GM19463 (cell line): ENCODE measurements around the gene FGGY.

ENCODE experiments used
- ATAC-seq: cut with Tn5 transposase; IDR thresholded peaks from one replicate; pipeline ENCODE4 v1.9.1; 2021; ENCODE audit warnings: mild to moderate bottlenecking, moderate library complexity; ENCODE audit not compliant: unreplicated experiment

FGGY gene

GRCh38 chr1:59378621-59379370, 81.9 kb downstream of the FGGY start:
- no peak for ATAC-seq

DNA sequence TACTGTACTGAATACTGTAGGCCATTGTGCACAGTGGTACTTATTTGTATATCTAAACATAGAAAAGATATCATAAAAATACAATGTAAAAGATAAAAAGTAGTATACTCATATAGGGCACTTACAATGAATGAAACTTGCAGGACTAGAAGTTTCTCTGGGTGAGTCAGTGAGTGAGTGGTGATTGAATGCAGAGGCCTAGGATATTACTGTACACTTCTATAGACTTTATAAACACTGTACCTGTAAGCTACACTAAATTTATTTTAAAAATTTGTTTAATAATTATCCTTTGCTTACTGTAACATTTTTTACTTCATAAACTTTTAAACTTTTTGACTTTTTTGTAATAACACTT, 82.5 kb downstream of the FGGY start:
- no peak for ATAC-seq

DNA sequence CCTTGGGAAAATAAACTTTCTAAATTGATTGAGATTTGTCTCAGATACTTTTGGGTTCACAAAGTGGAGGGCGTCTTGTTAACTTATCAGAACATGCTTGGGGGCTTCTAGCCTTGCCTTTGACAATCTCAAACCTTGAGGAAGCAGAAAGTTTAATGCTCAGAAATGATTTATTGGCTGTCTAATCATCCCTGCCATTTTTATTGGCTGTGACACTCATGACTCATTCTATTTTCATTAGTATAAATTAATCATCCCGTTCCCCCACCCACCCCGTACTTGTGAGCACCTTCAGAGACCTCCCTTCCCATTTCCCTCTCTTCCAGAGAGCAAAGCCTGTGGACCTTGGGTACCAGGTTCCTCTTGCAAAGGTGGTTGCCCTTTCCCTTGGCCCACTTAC, 87.1 kb downstream of the FGGY start:
- ATAC-seq: no peak

GRCh38 chr1:59384443-59384842, 87.5 kb downstream of the FGGY start:
- ATAC-seq: peak; percentile 83

DNA sequence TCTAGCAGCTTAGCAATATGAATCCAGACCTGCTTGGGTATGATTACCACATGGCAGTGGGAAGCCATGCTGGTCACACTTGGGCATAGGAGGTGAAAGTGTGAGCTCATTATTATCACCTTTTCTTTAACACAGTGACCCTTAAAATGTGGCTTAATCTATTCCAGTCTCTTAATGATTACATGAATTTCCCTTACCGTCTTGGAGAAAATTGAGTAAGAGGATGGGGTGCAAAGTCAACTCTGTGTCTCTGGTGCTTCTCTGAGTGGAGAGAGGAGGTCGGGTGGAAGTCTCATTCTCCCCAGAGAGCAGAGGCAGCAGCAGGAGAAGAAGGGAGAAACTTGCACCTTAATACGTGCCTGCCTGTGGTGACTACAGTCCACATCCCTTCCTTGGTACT, 91.3 kb downstream of the FGGY start:
- no peak for ATAC-seq

- ATAC-seq: no peak
Observed at GRCh38 chr1:59389847-59390246, 93.0 kb downstream of the FGGY start.

DNA sequence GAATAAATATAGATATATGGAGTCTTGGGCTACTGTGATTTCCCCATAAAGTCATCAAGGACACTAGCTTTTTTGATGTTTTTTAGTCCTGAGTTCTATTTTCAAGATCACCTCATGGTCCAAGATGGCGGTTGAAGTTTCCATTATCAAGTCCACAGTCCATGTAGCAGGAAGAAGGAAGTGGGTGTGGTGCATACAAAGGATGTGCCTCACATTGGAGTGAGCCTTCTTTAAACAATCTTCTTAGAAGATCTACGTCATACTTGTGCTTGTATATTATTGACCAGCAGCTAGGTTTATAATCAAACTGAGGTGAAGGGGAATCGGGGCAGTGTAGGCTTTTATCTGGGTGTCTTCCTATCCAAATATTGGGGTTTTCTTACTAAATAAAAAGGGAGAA, 93.4 kb downstream of the FGGY start:
- ATAC-seq: no peak

DNA sequence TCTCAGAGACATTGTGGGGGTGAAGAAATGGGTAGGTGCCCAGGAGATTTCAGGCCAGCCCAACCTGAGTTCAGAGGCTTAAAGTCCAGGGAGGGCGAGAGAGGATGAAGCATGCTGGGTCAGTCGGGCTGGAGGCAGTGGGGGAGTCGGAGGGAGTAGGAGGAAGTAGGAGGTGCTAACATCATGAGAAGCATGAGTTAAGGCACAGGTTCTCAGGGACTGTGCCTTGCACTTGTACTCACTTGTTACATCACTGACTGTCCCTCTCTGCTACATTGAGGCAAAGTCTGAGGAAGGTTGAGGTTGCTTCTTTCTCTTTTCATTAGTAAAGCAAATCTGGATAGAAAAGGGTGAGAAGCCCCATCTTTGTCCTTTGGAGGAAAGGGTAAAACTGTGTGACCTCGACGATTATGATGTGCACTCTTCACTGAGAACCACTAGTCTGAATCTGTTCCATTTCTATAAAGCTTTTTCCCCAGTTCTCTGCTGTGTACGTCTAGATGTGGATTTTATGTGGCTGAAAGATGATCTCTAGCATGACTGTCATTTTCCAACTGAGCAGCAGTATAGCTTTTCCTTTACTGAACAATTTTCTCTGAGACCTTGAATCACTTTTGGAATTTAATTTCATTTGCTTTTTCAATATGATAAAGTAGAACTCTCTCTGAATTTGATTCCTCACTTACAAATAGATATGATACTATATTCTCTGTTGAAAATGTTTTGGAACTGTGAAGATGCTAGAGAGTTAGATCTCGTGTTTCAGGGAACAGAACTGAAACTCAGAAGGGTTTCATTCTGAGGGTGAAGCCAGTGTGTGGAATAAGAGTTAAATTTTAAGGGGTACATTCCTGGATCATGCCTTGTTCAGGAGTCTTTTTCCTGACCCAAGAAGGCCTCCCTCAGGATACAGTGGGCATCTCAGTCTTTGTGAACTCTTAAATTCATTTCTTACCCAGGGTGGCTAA, 94.6 kb downstream of the FGGY start:
- ATAC-seq: peak; percentile 68

- no peak for ATAC-seq
Observed at GRCh38 chr1:59393211-59394180, 96.6 kb downstream of the FGGY start.

DNA sequence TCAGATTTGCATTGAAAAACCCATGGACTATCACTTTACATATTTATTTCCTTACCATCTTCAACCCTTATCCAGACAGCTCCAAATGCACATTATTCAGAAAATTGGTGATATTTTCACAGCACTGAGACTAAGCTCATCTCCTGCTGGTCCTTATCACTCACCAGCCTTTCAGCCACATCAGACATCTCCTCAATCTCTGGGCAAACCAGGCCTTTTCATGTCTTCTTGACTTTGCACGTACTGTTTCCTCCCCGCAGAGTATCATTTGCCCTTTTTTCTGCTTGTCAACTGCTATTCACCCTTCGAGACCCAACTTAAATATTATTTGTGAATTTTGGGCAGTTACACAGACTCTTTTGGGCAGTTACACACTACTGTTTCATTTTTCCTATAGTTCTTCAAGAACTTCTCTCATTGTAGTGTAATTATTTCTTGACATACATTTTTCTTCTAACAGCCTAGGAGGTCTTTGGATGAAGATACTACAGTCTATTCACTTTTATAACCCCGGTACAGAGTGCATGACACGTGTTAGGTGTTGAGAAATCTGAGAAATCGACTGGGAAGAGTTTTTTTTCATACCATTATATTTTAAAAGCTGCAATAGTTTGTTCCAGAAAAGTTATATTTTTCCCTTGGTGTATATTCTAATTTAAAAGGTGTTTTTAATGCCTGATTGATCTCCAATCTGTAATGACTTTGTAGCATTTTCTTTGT, 98.0 kb downstream of the FGGY start:
- ATAC-seq: no peak

DNA sequence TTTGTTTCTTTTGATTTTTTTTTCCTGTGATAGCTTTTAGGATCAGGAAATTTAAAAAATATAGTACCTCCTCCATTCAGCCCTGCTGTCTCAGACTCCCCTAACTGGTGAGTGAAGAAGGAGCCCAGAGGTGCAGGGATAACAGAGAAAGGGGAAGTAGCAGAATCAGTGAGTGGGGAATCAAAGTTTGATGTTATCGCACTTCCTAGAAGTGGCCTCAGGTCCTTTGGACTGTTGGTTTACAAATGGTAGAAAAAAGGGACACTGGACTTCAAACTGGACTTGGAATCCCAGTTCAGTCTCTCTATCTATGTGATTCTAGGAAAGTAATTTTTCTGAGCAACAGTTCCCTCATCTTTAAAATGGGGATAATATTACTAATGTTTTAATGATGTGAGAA, 99.5 kb downstream of the FGGY start:
- no peak for ATAC-seq

GRCh38 chr1:59397139-59397858, 100.4 kb downstream of the FGGY start:
- ATAC-seq: no peak

DNA sequence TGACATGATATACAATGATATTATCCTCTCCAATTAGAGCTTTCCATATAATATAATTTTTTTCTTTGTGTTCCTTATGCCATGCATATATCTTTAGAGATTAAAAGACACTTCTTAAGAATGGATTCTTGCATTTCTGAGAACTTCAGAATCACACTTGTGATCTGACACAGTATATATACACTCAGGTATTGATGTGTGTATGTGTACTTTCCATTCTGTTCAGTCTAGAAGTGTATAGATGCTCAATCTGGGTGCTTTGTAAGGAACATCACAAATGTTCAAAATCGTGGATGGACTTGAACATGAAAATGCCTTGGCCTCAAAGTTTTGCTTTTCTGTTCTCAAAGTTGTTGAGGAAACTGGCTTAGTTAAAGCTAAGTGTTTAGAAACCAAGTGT, 102.7 kb downstream of the FGGY start:
- ATAC-seq: no peak

- ATAC-seq: no peak
Observed at GRCh38 chr1:59401581-59401980, 104.7 kb downstream of the FGGY start.

DNA sequence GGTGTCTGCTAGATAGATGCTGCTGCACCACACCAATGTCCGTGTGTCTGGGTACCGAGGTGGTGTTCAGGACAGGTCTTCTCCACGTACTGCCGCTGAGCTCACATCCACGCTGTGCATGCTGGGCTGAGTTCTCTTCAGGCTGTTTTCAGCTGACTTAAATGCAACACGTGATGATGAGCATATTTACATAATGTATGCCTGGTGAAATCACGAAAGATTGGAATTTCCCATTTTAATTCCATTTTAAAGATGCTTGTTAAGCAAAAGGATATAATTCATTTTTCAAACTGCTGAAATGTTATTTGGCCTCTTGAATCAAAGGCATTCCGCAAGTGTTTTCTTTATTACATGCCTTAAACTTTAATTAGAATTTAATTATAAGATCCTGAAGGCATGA, 107.9 kb downstream of the FGGY start:
- no peak for ATAC-seq

GRCh38 chr1:59406437-59407164, 109.7 kb downstream of the FGGY start:
- no peak for ATAC-seq

DNA sequence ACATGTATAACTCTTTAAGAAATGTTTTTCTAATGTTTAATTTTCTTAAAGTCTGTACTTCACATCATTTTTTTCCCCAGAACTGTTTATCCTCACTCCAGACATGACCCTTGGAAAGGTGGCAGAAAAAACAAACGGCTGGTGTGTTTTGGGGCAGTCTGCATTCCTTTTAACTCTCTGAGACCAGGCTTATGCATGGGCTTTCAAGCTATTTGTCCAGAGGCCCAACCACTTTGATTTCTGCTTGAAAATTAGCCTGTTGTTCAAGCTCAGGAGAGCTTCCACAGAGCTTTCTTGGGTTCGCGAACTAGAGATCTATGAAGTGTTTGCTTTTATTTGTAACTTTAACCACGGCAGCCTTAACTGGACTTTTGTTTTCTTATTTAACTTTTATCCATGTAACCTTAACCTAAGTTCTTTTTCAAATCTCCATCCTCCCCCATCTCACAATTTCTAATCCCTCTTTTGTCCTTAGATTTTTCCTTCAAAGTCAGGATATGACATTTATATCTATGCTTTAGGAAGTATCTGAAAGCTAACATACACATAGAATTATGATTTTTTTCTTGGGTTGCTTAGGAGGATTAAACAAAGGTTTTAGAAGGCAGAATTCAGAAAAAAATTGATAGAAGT, 111.8 kb downstream of the FGGY start:
- ATAC-seq: no peak

GRCh38 chr1:59409549-59409948, 112.7 kb downstream of the FGGY start:
- ATAC-seq: no peak

DNA sequence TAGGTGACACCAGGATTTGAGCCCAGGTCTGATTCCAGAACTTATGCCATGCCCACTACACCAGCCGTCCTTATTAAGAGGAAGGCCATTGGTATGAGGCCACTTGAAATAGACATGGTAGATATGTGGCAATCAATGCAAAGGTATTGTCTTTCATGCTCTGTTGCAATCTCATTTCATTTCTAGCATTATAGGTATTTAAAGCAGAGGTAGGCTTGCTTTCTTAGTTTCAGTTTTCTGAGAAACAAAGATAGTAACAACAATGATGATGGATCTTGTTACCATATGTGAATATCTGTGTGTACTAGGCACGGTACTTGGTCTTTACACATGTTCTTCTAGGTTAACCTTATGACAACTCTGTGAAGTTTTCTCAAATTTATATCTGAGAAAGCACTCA, 113.1 kb downstream of the FGGY start:
- ATAC-seq: peak; percentile 54
